ENCODE measurements around the gene FAM120A. TPM values are rescaled to one million over a fixed set of nuclear protein-coding genes. Genes with fewer than 3 reads are reported as not detected.

The FAM120A gene
- total and polyA plus RNA-seq, 2 of the 13 experiments (the other 11 are each of a cell fraction or from before 2014, with no cell fraction given), result 41.3 to 44.4 TPM

DNA sequence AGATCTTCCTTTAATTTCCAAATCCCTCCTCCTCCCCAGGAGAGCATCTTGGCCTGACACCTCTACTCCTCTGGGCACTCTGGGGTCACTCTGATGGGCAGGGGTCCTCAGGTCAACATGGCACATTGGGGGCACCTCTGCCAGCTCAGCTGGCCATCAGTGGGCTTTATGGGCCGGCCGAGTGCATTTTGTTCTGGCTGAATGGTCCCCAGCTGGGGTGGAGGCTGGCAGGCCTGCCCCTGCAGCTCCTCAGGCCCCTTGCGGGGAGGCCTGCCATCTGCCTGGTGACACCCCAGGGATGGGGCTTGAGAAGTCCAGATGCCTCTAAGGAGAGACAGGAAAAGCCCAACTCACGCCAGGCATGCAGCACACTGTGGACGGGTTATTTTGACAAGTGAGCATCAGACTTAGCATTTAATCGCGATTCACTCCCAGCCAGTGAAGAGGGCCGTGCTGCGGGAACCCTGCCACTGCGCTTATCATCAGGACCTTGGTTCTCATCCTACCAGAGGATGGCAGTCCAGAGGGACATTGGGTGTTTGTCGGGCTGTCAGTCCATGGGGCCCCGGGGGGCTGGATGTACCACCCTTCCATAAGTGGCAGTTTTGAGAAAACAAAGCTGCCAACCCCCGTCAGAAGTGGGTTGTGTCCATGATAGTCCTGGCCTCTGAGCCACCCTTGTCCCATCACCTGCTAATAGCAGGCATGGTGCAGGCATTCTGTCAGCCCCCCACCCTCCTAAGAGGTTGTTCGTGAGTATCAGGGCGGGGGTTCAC is 146.6 kb downstream of the FAM120A start (continued):
- TF ChIP-seq BCLAF1 (IDR thresholded peaks at IDR 0.05) (no peak), U2AF2 (IDR thresholded peaks at IDR 0.05; ENCODE audit: low read depth, low read length) (no peak), ZNF34 (CRISPR knock-in tag; IDR thresholded peaks at IDR 0.05; ENCODE audit: borderline replicate concordance) (no peak)
- TF ChIP-seq, protein P1, sequence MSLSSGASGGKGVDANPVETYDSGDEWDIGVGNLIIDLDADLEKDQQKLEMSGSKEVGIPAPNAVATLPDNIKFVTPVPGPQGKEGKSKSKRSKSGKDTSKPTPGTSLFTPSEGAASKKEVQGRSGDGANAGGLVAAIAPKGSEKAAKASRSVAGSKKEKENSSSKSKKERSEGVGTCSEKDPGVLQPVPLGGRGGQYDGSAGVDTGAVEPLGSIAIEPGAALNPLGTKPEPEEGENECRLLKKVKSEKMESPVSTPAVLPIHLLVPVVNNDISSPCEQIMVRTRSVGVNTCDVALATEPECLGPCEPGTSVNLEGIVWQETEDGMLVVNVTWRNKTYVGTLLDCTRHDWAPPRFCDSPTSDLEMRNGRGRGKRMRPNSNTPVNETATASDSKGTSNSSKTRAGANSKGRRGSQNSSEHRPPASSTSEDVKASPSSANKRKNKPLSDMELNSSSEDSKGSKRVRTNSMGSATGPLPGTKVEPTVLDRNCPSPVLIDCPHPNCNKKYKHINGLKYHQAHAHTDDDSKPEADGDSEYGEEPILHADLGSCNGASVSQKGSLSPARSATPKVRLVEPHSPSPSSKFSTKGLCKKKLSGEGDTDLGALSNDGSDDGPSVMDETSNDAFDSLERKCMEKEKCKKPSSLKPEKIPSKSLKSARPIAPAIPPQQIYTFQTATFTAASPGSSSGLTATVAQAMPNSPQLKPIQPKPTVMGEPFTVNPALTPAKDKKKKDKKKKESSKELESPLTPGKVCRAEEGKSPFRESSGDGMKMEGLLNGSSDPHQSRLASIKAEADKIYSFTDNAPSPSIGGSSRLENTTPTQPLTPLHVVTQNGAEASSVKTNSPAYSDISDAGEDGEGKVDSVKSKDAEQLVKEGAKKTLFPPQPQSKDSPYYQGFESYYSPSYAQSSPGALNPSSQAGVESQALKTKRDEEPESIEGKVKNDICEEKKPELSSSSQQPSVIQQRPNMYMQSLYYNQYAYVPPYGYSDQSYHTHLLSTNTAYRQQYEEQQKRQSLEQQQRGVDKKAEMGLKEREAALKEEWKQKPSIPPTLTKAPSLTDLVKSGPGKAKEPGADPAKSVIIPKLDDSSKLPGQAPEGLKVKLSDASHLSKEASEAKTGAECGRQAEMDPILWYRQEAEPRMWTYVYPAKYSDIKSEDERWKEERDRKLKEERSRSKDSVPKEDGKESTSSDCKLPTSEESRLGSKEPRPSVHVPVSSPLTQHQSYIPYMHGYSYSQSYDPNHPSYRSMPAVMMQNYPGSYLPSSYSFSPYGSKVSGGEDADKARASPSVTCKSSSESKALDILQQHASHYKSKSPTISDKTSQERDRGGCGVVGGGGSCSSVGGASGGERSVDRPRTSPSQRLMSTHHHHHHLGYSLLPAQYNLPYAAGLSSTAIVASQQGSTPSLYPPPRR (CRISPR knock-in tag; IDR thresholded peaks at IDR 0.05; ENCODE audit: borderline replicate concordance), result no peak

Data from HepG2 (cell line).